Skeletal muscle satellite cell (primary cell): ENCODE measurements around the gene CSNK1A1L. TPM values are rescaled to one million over a fixed set of nuclear protein-coding genes. Genes with fewer than 3 reads are reported as not detected.

Source experiments
- H3K27me3 ChIP-seq: 2 replicates; pipeline ENCODE4 v1.7.0; 2013; ENCODE audit warnings: low read length; ENCODE audit not compliant: control insufficient read depth, insufficient read depth
- H3K36me3 ChIP-seq: 2 replicates; pipeline ENCODE4 v1.7.0; 2013; ENCODE audit warnings: mild to moderate bottlenecking, control low read depth, low read length; ENCODE audit not compliant: insufficient read depth
- H3K4me1 ChIP-seq: 2 replicates; pipeline ENCODE4 v1.7.0; 2013; ENCODE audit warnings: low read length; ENCODE audit not compliant: control insufficient read depth, insufficient read depth
- H3K4me2 ChIP-seq: 2 replicates; pipeline ENCODE4 v1.7.0; 2013; ENCODE audit warnings: mild to moderate bottlenecking, low read length
- H3K4me3 ChIP-seq: 2 replicates; pipeline ENCODE4 v1.7.0; 2013; ENCODE audit warnings: low read length
- H3K9ac ChIP-seq: 2 replicates; pipeline ENCODE4 v1.7.0; 2013; ENCODE audit warnings: mild to moderate bottlenecking, low read depth, low read length, moderate library complexity
- H3K9me3 ChIP-seq: replicated peaks from 2 replicates; pipeline ENCODE4 v1.7.0; 2013; ENCODE audit warnings: mild to moderate bottlenecking, control low read depth, low read length
- total RNA-seq: library from RNA; depleted of rRNA; stranded (reverse); fragments of >200 nt; gene quantifications from 2 replicates; pipeline ENCODE4 v1.2.3, GENCODE V29; 2012; rRNA removed

The CSNK1A1L gene
- not detected in 2 replicates for total RNA-seq

DNA sequence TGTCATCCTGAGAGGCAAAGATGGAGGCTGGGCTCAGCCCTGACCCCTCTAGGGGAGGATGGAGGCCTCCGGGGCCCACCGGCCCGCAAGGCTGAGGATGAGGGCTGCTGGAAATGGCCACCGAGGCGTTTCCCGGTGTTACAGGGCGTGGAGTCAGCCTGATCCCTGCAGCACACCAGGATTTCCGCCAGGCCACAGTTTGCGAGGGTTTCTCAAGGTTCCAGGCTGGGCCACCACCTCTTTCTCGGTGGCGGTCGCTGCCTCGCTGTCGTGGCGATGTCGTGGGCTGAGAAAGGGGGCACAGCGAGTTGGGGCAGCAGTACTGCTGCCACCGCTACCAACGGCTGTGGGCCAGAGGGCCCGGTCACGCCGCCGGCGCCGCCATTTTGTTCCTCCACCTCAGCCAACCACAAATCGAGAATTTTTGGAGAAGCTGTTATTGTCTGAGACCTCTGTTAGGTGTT lies at the start of gene CSNK1A1L:
CSNK1A1L (minus strand) TSS at position 414 of the 464 bp plus-strand sequence; CDS start at position 6, 408 bp downstream.
- no peak within 1 kb of the TSS for H3K4me2 ChIP-seq
- no peaks in the 10 kb centered on the region for H3K27me3 ChIP-seq
- H3K36me3 ChIP-seq, result no peaks in the 10 kb centered on the region
- H3K4me1 ChIP-seq, result peaks cover 21% of the 10 kb centered on the region
- H3K9me3 ChIP-seq, result no peaks in the 10 kb centered on the region
- H3K9ac ChIP-seq, result no peak within 1 kb of the TSS
- H3K4me3 ChIP-seq, result no peak within 1 kb of the TSS

GRCh38 chr13:37149380-37149779 lies 43.9 kb upstream of the CSNK1A1L start:
- no peak overlapping the region for H3K4me3 ChIP-seq
- no peak overlapping the region for H3K4me2 ChIP-seq
- no peaks in the 10 kb centered on the region for H3K27me3 ChIP-seq
- H3K9me3 ChIP-seq, result no peaks in the 10 kb centered on the region
- no peak overlapping the region for H3K9ac ChIP-seq
- H3K4me1 ChIP-seq, result peaks cover 6% of the 10 kb centered on the region
- H3K36me3 ChIP-seq, result no peaks in the 10 kb centered on the region

- H3K4me2 ChIP-seq, result no peak overlapping the region
- H3K9me3 ChIP-seq, result no peaks in the 10 kb centered on the region
- no peaks in the 10 kb centered on the region for H3K36me3 ChIP-seq
- no peak overlapping the region for H3K4me3 ChIP-seq
- H3K9ac ChIP-seq, result no peak overlapping the region
- peaks cover 12% of the 10 kb centered on the region for H3K4me1 ChIP-seq
- H3K27me3 ChIP-seq, result no peaks in the 10 kb centered on the region
Measured at GRCh38 chr13:37148501-37148900, 43.0 kb upstream of the CSNK1A1L start.

GRCh38 chr13:37144661-37145060 lies 39.2 kb upstream of the CSNK1A1L start:
- Histone ChIP-seq H3K36me3 (no peaks in the 10 kb centered on the region), H3K9ac (no peak overlapping the region), H3K4me1 (peaks cover 12% of the 10 kb centered on the region), H3K9me3 (no peaks in the 10 kb centered on the region), H3K4me2 (no peak overlapping the region), H3K4me3 (no peak overlapping the region), H3K27me3 (no peaks in the 10 kb centered on the region)

DNA sequence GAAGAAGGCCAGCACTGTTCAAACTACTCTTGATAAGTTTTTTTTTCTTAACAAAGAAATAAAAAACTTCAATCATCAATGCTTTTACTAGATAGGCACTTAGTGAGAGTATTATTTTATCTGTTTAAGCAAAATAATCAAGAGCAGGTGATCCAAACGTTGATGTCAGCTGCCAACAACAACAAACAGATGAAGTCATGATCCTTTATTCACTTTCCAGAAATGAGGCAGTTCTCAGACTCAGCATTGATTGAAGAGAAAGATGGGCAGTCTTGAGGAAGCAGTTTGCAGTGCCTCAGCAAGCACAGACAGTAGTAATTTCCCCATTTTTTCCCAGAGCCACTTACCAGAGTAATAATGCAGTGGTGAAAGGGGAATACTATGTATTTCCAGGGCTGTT lies 38.4 kb upstream of the CSNK1A1L start:
- H3K9ac ChIP-seq, result no peak overlapping the region
- no peaks in the 10 kb centered on the region for H3K27me3 ChIP-seq
- H3K4me1 ChIP-seq, result peaks cover 12% of the 10 kb centered on the region
- no peaks in the 10 kb centered on the region for H3K9me3 ChIP-seq
- H3K4me2 ChIP-seq, result no peak overlapping the region
- H3K4me3 ChIP-seq, result no peak overlapping the region
- H3K36me3 ChIP-seq, result no peaks in the 10 kb centered on the region

- Histone ChIP-seq H3K9ac (no peak overlapping the region), H3K4me3 (no peak overlapping the region), H3K4me2 (no peak overlapping the region), H3K9me3 (no peaks in the 10 kb centered on the region), H3K36me3 (no peaks in the 10 kb centered on the region), H3K4me1 (peaks cover 12% of the 10 kb centered on the region), H3K27me3 (no peaks in the 10 kb centered on the region)
Measured at GRCh38 chr13:37142877-37143276, 37.4 kb upstream of the CSNK1A1L start.

DNA sequence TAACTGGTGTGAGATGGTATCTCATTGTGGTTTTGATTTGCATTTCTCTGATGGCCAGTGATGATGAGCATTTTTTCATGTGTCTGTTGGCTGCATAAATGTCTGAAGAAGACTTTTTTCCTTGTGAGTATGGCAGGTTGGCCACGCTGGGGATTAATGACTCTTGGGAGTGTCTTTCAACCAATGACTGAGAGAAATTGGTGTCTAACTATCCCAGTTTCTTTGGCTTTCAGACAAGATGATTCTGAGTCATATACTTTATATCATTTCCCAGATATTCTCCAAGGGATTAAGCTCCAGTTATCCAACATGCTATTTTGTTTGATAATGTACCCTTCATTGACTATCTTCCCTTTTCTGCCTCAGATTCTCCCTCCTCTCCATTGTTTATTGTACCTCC lies 35.5 kb upstream of the CSNK1A1L start:
- Histone ChIP-seq H3K9ac (no peak overlapping the region), H3K4me2 (no peak overlapping the region), H3K27me3 (no peaks in the 10 kb centered on the region), H3K36me3 (no peaks in the 10 kb centered on the region), H3K9me3 (no peaks in the 10 kb centered on the region), H3K4me1 (peaks cover 12% of the 10 kb centered on the region), H3K4me3 (no peak overlapping the region)

DNA sequence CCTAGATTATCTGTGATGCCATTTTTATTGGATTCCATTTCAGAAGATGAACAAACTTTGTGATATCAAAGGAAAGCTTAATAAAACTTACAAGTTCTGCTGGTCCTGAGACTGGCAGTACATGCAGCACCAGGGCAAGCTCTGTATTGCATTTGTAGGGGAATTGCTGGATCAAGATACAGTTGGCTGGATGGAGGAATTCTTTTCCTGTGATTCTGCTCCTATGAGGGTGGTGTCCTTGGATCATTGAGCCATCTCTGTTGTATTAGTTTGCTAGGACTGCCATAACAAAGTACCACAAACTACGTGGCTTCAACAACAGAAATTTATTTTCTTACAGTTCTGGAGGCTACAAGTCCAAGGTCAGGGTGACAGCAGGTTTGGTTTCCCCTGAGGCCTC lies 33.9 kb upstream of the CSNK1A1L start:
- H3K4me1 ChIP-seq, result peaks cover 13% of the 10 kb centered on the region
- no peak overlapping the region for H3K4me2 ChIP-seq
- no peaks in the 10 kb centered on the region for H3K9me3 ChIP-seq
- H3K36me3 ChIP-seq, result no peaks in the 10 kb centered on the region
- no peak overlapping the region for H3K4me3 ChIP-seq
- H3K9ac ChIP-seq, result no peak overlapping the region
- no peaks in the 10 kb centered on the region for H3K27me3 ChIP-seq

- Histone ChIP-seq H3K4me3 (no peak overlapping the region), H3K4me1 (peaks cover 13% of the 10 kb centered on the region)
Measured at GRCh38 chr13:37138926-37139325, 33.5 kb upstream of the CSNK1A1L start.

DNA sequence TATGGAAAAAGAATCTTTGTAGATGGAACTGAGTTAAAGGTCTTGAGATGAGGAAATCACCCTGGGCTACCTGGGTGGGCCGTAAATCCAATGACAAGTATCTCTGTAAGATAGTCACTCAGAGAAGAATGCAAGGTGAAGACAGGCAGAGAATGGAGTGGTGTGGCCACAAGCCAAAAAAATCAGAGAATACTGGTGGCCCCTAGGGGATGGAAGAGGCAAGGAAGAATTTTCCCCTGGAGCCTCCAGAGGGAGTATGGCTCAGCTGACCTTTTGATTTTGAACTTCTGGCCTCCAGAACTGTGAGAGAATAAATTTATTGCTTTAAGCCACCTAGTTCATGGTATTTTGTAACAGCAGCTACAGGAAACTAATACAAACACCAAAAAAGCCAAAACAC lies 32.7 kb upstream of the CSNK1A1L start:
- no peak overlapping the region for H3K4me3 ChIP-seq
- no peak overlapping the region for H3K9ac ChIP-seq
- H3K27me3 ChIP-seq, result no peaks in the 10 kb centered on the region
- no peaks in the 10 kb centered on the region for H3K36me3 ChIP-seq
- H3K9me3 ChIP-seq, result no peaks in the 10 kb centered on the region
- peaks cover 14% of the 10 kb centered on the region for H3K4me1 ChIP-seq
- H3K4me2 ChIP-seq, result no peak overlapping the region

More at GRCh38 chr13:37138926-37139325, 33.5 kb upstream of the CSNK1A1L start:
- H3K27me3 ChIP-seq, result no peaks in the 10 kb centered on the region
- no peaks in the 10 kb centered on the region for H3K36me3 ChIP-seq
- H3K4me2 ChIP-seq, result no peak overlapping the region
- H3K9ac ChIP-seq, result no peak overlapping the region
- no peaks in the 10 kb centered on the region for H3K9me3 ChIP-seq

DNA sequence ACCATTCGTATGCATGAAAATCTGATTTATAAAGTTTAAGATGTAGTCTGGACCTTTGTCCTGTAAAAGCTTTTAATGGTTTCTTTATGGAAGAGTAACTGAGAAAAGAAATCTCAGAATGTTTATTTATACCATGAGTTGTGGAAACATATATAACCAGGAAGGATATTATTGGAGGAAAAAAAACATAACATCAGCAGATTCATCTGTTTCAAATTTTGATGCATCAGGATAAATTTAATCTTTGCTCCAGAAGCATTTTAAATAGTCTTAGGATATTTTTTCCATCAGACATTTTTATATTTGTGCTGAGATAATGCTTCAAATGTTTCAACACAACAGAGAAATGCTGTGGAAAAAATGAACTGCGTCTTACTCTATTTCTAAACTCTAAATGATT lies 31.2 kb upstream of the CSNK1A1L start:
- Histone ChIP-seq H3K4me3 (no peak overlapping the region), H3K9ac (no peak overlapping the region), H3K27me3 (no peaks in the 10 kb centered on the region), H3K4me2 (no peak overlapping the region), H3K9me3 (no peaks in the 10 kb centered on the region), H3K36me3 (no peaks in the 10 kb centered on the region), H3K4me1 (peaks cover 14% of the 10 kb centered on the region)

GRCh38 chr13:37136187-37136586 lies 30.7 kb upstream of the CSNK1A1L start:
- no peaks in the 10 kb centered on the region for H3K36me3 ChIP-seq
- no peaks in the 10 kb centered on the region for H3K27me3 ChIP-seq
- H3K4me3 ChIP-seq, result no peak overlapping the region

More at GRCh38 chr13:37136187-37136586, 30.7 kb upstream of the CSNK1A1L start:
- Histone ChIP-seq H3K9ac (no peak overlapping the region), H3K4me1 (peaks cover 14% of the 10 kb centered on the region), H3K9me3 (no peaks in the 10 kb centered on the region), H3K4me2 (no peak overlapping the region)
